ENCODE measurements around the gene JUN.
"Not testable (repeated sequence)": the region's sequence is repeated elsewhere in the genome, so short reads cannot be mapped to it uniquely, and the experiment has no call there.

Gene JUN

GRCh38 chr1:58805716-58806571 lies 22.1 kb upstream of the JUN start:
- no peak for DNase-seq

- no peak for DNase-seq
Measured at GRCh38 chr1:58804853-58805565, 21.2 kb upstream of the JUN start.

- no peak for DNase-seq
Measured at GRCh38 chr1:58803858-58804257, 20.0 kb upstream of the JUN start.

- DNase-seq, result no peak
Measured at GRCh38 chr1:58802640-58803399, 19.0 kb upstream of the JUN start.

GRCh38 chr1:58801286-58801685 lies 17.4 kb upstream of the JUN start:
- DNase-seq, result not testable (repeated sequence)

- DNase-seq, result no peak
Measured at GRCh38 chr1:58799650-58800049, 15.8 kb upstream of the JUN start.

GRCh38 chr1:58798910-58799442 lies 15.1 kb upstream of the JUN start:
- no peak for DNase-seq

- DNase-seq, result no peak
Measured at GRCh38 chr1:58796416-58796815, 12.6 kb upstream of the JUN start.

GRCh38 chr1:58794585-58794984 lies 10.7 kb upstream of the JUN start:
- no peak for DNase-seq

GRCh38 chr1:58792846-58793245 lies 9.0 kb upstream of the JUN start:
- DNase-seq, result no peak

- no peak for DNase-seq
Measured at GRCh38 chr1:58791106-58791505, 7.3 kb upstream of the JUN start.

- DNase-seq, result no peak
Measured at GRCh38 chr1:58789996-58790660, 6.3 kb upstream of the JUN start.

GRCh38 chr1:58789322-58789856 lies 5.5 kb upstream of the JUN start:
- no peak for DNase-seq

GRCh38 chr1:58788259-58788658 lies 4.4 kb upstream of the JUN start:
- DNase-seq, result no peak

- DNase-seq, result no peak
Measured at GRCh38 chr1:58786927-58787245, 3.0 kb upstream of the JUN start.

GRCh38 chr1:58786184-58786926 lies 2.5 kb upstream of the JUN start:
- no peak for DNase-seq

GRCh38 chr1:58785442-58786058 lies 1.7 kb upstream of the JUN start:
- DNase-seq, result no peak

- DNase-seq, result no peak
Measured at GRCh38 chr1:58784758-58785441, 1.1 kb upstream of the JUN start.

- no peak for DNase-seq
Measured at GRCh38 chr1:58783090-58783992, 506 bp downstream of the JUN start.
